Neural cell (in vitro differentiated cells): ENCODE data around the gene WDR37. TPM values are rescaled to one million over a fixed set of nuclear protein-coding genes. Genes with fewer than 3 reads are reported as not detected.

ENCODE experiments used
- H2AFZ ChIP-seq: fragments of 200-600, 300-800 bp; sonication (generic), shearing (Covaris generic); 2 replicates; pipeline ENCODE4 v1.6.0; 2014; ENCODE audit warnings: low read depth, mild to moderate bottlenecking, antibody characterized with exemption, low read length, moderate library complexity
- H3F3A ChIP-seq: fragments of 200-600 bp; shearing (Covaris generic); 2 replicates; pipeline ENCODE4 v1.6.1; 2016; ENCODE audit warnings: mild to moderate bottlenecking, moderate library complexity, mixed read lengths, antibody characterized with exemption, low read length; ENCODE audit not compliant: insufficient read depth, poor library complexity, severe bottlenecking
- H3K27ac ChIP-seq: fragments of 200-600, 300-800 bp; sonication (generic), shearing (Covaris generic); 2 replicates; pipeline ENCODE4 v1.5.1; 2014; ENCODE audit warnings: mild to moderate bottlenecking, low read length, moderate library complexity
- H3K27me3 ChIP-seq: fragments of 300-800, 200-600 bp; sonication (generic), shearing (Covaris generic); 2 replicates; pipeline ENCODE4 v1.6.0; 2014; ENCODE audit warnings: mild to moderate bottlenecking, low read depth, low read length, moderate library complexity; ENCODE audit not compliant: insufficient read depth
- H3K36me3 ChIP-seq: fragments of 300-800, 200-600 bp; sonication (generic), shearing (Covaris generic); 2 replicates; pipeline ENCODE4 v1.5.1; 2014; ENCODE audit warnings: mild to moderate bottlenecking, antibody characterized with exemption, low read length, moderate library complexity; ENCODE audit not compliant: insufficient read depth
- H3K4me2 ChIP-seq: fragments of 300-800, 200-600 bp; sonication (generic), shearing (Covaris generic); 2 replicates; pipeline ENCODE4 v1.6.0; 2014; ENCODE audit warnings: mild to moderate bottlenecking, low read length
- H3K4me3 ChIP-seq: fragments of 300-800, 200-600 bp; sonication (generic), shearing (Covaris generic); 2 replicates; pipeline ENCODE4 v1.5.1; 2014; ENCODE audit warnings: mild to moderate bottlenecking, low read length, moderate library complexity
- H3K79me2 ChIP-seq: fragments of 200-600 bp; shearing (Covaris generic); replicated peaks from 2 replicates; pipeline ENCODE4 v1.6.0; 2014; ENCODE audit warnings: mild to moderate bottlenecking, low read length, moderate library complexity; ENCODE audit not compliant: insufficient read depth
- H3K9ac ChIP-seq: fragments of 300-800, 200-600 bp; sonication (generic), shearing (Covaris generic); 2 replicates; pipeline ENCODE4 v1.6.1; 2016; ENCODE audit warnings: mild to moderate bottlenecking, low read length, mixed read lengths
- H3K9me2 ChIP-seq: fragments of 200-600 bp; shearing (Covaris generic); 2 replicates; pipeline ENCODE4 v1.6.1; 2016; ENCODE audit warnings: mild to moderate bottlenecking, low read length, mixed read lengths; ENCODE audit not compliant: insufficient read depth
- H3K9me3 ChIP-seq: fragments of 200-600, 300-800 bp; sonication (generic), shearing (Covaris generic); 2 replicates; pipeline ENCODE4 v1.6.1; 2016; ENCODE audit warnings: mild to moderate bottlenecking, mixed run types, low read length, moderate library complexity, mixed read lengths
- H4K20me1 ChIP-seq: fragments of 200-600 bp; shearing (Covaris generic); 2 replicates; pipeline ENCODE4 v1.6.1; 2016; ENCODE audit warnings: mild to moderate bottlenecking, mixed run types; ENCODE audit not compliant: insufficient read depth
- EP300 ChIP-seq: fragments of 450-650 bp; conservative IDR thresholded peaks from 2 replicates; pipeline ENCODE4 v1.6.1; 2014; ENCODE audit warnings: antibody characterized with exemption, mild to moderate bottlenecking, moderate library complexity; ENCODE audit not compliant: poor library complexity, severe bottlenecking
- EZH2 ChIP-seq: fragments of 200-600, 300-800 bp; shearing (Covaris generic), sonication (generic); IDR thresholded peaks from 2 replicates; pipeline ENCODE4 v1.6.1; 2014; ENCODE audit warnings: antibody characterized with exemption, low read length, borderline replicate concordance, mild to moderate bottlenecking; ENCODE audit not compliant: insufficient read depth, poor library complexity, severe bottlenecking
- MXI1 ChIP-seq: fragments of 450-650 bp; conservative IDR thresholded peaks from 2 replicates; pipeline ENCODE4 v1.6.1; 2014; ENCODE audit warnings: antibody characterized with exemption, mild to moderate bottlenecking; ENCODE audit not compliant: poor library complexity, severe bottlenecking
- POLR2AphosphoS5 ChIP-seq: IDR thresholded peaks from 2 replicates; pipeline ENCODE4 v1.6.1; 2012
- RAD21 ChIP-seq: fragments of 450-650 bp; conservative IDR thresholded peaks from 2 replicates; pipeline ENCODE4 v1.6.1; 2014; ENCODE audit warnings: antibody characterized with exemption, mild to moderate bottlenecking, moderate library complexity
- SMC3 ChIP-seq: fragments of 450-650 bp; conservative IDR thresholded peaks from 2 replicates; pipeline ENCODE4 v1.6.1; 2014; ENCODE audit warnings: antibody characterized with exemption, mild to moderate bottlenecking, moderate library complexity; ENCODE audit not compliant: poor library complexity
- TAF1 ChIP-seq: IDR thresholded peaks from 2 replicates; pipeline ENCODE4 v1.6.1; 2012; ENCODE audit warnings: low read depth
- polyA plus RNA-seq: library from polyadenylated mRNA; depleted of rRNA; stranded (reverse); fragments of >200 nt; gene quantifications from 2 replicates; pipeline ENCODE4 v1.2.3, GENCODE V29; 2014
- TF ChIP-seq, protein P1 (sequence below): fragments of 450-650 bp; IDR thresholded peaks from 2 replicates; pipeline ENCODE4 v1.5.1; 2014; ENCODE audit warnings: antibody characterized with exemption, mild to moderate bottlenecking, moderate library complexity; ENCODE audit not compliant: poor library complexity, severe bottlenecking
- TF ChIP-seq, protein P2 (sequence below): IDR thresholded peaks from 2 replicates; pipeline ENCODE4 v1.6.1; 2012; ENCODE audit warnings: borderline replicate concordance

The WDR37 gene
- polyA plus RNA-seq, 1 donor from 2014 or later, result 32.3 TPM

DNA sequence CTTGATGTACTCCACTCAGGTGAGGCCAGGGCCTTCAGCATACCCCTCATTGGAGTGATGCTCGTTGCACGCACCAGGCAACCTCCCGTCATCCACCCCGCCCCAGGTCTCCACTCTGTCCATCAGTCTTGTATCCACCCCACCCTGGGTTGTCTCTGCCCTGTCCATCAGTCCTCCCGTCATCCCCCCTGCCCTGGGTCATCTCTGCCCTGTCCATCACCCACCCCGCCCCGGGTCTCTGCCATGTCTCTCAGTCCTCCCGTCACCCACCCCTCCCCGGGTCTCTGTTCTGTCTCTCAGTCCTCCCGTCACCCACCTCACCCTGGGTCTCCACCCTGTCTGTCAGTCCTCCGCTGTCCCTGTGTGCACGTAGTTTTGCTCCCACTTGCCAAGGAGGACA, 59.9 kb downstream of the WDR37 start:
- no peaks in the 10 kb centered on the region for H4K20me1 ChIP-seq
- H3K36me3 ChIP-seq, result peaks cover 13% of the 10 kb centered on the region

DNA sequence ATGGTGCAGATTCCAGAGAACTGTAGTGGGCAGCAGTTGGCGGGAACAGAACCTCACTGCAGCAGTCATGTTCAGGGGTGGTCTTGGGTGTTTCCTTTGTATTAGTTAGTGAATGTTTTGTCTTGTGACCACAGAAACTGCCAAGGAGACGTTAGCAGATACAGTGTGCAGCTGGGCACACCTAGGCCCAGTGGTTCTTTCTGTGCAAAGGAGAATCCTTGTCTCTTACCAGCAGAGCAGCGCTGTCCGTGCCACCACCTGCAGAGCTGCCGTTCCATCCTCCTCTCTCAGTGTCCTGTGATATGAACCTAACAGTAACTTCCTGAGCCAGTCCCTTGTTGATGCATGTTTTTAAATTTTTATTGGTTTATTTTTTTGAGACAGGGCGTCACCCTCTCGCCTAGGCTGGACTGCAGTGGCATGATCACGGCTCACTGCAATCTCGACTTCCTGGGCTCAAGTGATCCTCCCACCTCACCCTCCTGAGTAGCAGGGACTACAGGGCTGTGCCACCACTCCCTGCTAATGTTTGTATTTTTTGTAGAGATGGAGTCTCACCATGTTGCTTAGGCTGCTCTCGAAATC, 60.6 kb downstream of the WDR37 start:
- Histone ChIP-seq H3F3A (no peaks in the 10 kb centered on the region), H3K4me3 (no peak overlapping the region), H3K9me2 (no peaks in the 10 kb centered on the region), H3K4me2 (no peak overlapping the region), H3K9me3 (no peaks in the 10 kb centered on the region), H3K79me2 (no peaks in the 10 kb centered on the region), H3K9ac (no peak overlapping the region), H2AFZ (no peak overlapping the region), H3K27ac (no peak overlapping the region), H3K27me3 (no peaks in the 10 kb centered on the region), H4K20me1 (no peaks in the 10 kb centered on the region), H3K36me3 (peaks cover 13% of the 10 kb centered on the region)
- no peak for TF ChIP-seq POLR2AphosphoS5
- no peak for TF ChIP-seq MXI1
- TF ChIP-seq, protein P1, sequence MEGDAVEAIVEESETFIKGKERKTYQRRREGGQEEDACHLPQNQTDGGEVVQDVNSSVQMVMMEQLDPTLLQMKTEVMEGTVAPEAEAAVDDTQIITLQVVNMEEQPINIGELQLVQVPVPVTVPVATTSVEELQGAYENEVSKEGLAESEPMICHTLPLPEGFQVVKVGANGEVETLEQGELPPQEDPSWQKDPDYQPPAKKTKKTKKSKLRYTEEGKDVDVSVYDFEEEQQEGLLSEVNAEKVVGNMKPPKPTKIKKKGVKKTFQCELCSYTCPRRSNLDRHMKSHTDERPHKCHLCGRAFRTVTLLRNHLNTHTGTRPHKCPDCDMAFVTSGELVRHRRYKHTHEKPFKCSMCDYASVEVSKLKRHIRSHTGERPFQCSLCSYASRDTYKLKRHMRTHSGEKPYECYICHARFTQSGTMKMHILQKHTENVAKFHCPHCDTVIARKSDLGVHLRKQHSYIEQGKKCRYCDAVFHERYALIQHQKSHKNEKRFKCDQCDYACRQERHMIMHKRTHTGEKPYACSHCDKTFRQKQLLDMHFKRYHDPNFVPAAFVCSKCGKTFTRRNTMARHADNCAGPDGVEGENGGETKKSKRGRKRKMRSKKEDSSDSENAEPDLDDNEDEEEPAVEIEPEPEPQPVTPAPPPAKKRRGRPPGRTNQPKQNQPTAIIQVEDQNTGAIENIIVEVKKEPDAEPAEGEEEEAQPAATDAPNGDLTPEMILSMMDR, result no peak

More for the DNA sequence above, 59.9 kb downstream of the WDR37 start:
- Histone ChIP-seq H3K4me3 (no peak overlapping the region), H3K9me2 (no peaks in the 10 kb centered on the region), H3K9ac (no peak overlapping the region), H3K9me3 (no peaks in the 10 kb centered on the region), H3K27me3 (no peaks in the 10 kb centered on the region), H3K4me2 (no peak overlapping the region), H3K27ac (no peak overlapping the region), H2AFZ (no peak overlapping the region), H3K79me2 (no peaks in the 10 kb centered on the region), H3F3A (no peaks in the 10 kb centered on the region)
- TF ChIP-seq, protein P2, sequence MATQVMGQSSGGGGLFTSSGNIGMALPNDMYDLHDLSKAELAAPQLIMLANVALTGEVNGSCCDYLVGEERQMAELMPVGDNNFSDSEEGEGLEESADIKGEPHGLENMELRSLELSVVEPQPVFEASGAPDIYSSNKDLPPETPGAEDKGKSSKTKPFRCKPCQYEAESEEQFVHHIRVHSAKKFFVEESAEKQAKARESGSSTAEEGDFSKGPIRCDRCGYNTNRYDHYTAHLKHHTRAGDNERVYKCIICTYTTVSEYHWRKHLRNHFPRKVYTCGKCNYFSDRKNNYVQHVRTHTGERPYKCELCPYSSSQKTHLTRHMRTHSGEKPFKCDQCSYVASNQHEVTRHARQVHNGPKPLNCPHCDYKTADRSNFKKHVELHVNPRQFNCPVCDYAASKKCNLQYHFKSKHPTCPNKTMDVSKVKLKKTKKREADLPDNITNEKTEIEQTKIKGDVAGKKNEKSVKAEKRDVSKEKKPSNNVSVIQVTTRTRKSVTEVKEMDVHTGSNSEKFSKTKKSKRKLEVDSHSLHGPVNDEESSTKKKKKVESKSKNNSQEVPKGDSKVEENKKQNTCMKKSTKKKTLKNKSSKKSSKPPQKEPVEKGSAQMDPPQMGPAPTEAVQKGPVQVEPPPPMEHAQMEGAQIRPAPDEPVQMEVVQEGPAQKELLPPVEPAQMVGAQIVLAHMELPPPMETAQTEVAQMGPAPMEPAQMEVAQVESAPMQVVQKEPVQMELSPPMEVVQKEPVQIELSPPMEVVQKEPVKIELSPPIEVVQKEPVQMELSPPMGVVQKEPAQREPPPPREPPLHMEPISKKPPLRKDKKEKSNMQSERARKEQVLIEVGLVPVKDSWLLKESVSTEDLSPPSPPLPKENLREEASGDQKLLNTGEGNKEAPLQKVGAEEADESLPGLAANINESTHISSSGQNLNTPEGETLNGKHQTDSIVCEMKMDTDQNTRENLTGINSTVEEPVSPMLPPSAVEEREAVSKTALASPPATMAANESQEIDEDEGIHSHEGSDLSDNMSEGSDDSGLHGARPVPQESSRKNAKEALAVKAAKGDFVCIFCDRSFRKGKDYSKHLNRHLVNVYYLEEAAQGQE, result no peak
- TF ChIP-seq EP300, result no peak
- no peak for TF ChIP-seq TAF1
- TF ChIP-seq POLR2AphosphoS5, result no peak
- TF ChIP-seq EZH2, result no peak
- TF ChIP-seq, protein P1, result no peak
- TF ChIP-seq MXI1, result no peak
- no peak for TF ChIP-seq SMC3
- no peak for TF ChIP-seq RAD21
